Kidney (tissue), 14 donors: ENCODE results near the gene GRM7. TPM values are rescaled to one million over a fixed set of nuclear protein-coding genes. Genes with fewer than 3 reads are reported as not detected.

Experiments
- DNase-seq, 5 donors: peaks; one replicate each; pipeline ENCODE4 v3.0.0-alpha.2; 2013 to 2020
- FAIRE-seq: peaks from 2 replicates; lab custom pipeline; 2012; peaks lifted over from hg19 to GRCh38; lab: Jason Lieb, UNC
- H3K27ac ChIP-seq, 2 donors: one replicate each; pipeline ENCODE4 v1.7.0; 2013; ENCODE audit warnings: low read depth in 2 of 2, low read length in 2 of 2, inconsistent platforms in 1 of 2
- H3K27me3 ChIP-seq: one replicate; pipeline ENCODE4 v1.7.1; 2013; ENCODE audit warnings: low read length, inconsistent platforms; ENCODE audit not compliant: control insufficient read depth, insufficient read depth
- H3K36me3 ChIP-seq, 3 donors: one replicate each; pipeline versions ENCODE4 v1.7.0 to v1.7.1; 2013; ENCODE audit warnings: low read length in 3 of 3, control low read depth in 1 of 3, inconsistent platforms in 1 of 3; ENCODE audit not compliant: insufficient read depth in 3 of 3, control insufficient read depth in 2 of 3
- H3K4me1 ChIP-seq, 3 donors: one replicate each; pipeline versions ENCODE4 v1.7.0 to v1.7.1; 2013; ENCODE audit warnings: low read length in 3 of 3, inconsistent platforms in 1 of 3, low read depth in 1 of 3; ENCODE audit not compliant: control insufficient read depth in 2 of 3, insufficient read depth in 2 of 3
- H3K4me3 ChIP-seq, 3 donors: one replicate each; pipeline versions ENCODE4 v1.7.0 to v1.8.1; 2013; ENCODE audit warnings: low read length in 3 of 3, control low read depth in 1 of 3, inconsistent platforms in 1 of 3
- H3K9ac ChIP-seq, 3 donors: one replicate each; pipeline versions ENCODE4 v1.7.0 to v1.7.1; 2013; ENCODE audit warnings: low read length in 3 of 3, control low read depth in 1 of 3, inconsistent platforms in 1 of 3
- H3K9me3 ChIP-seq, 3 donors: one replicate each; pipeline versions ENCODE4 v1.7.0 to v1.7.1; 2013; ENCODE audit warnings: low read length in 3 of 3, control low read depth in 1 of 3, inconsistent platforms in 1 of 3; ENCODE audit not compliant: control insufficient read depth in 2 of 3, insufficient read depth in 1 of 3
- CTCF ChIP-seq: IDR thresholded peaks from 3 replicates; pipeline ENCODE4 v1.5.1; 2012; ENCODE audit warnings: mild to moderate bottlenecking, moderate library complexity, borderline replicate concordance; ENCODE audit not compliant: insufficient read depth; ENCODE audit errors: extremely low read depth
- intact Hi-C: fragments of 100-400 bp; cut with DNase I; formaldehyde crosslinking; loops from one replicate; pipeline ENCODE4 v1.11.1; 2022
- polyA plus RNA-seq: library from polyadenylated mRNA; stranded (reverse); fragments of 350-450 nt; fragmentation: Illumina TruSeq; extraction: RNeasy Lipid Tissue Mini Kit (QIAGEN cat#74804); gene quantifications from one replicate; pipeline ENCODE4 v1.2.3, GENCODE V29; 2014; ENCODE audit warnings: low read depth, low replicate concordance; ENCODE audit not compliant: insufficient read depth
- total RNA-seq: library from RNA; stranded (reverse); fragmentation: NEBNext Ultra II Directional; extraction: Animal tissue kit (Norgen Biotek cat#: 25700); gene quantifications from one replicate; pipeline ENCODE4 v1.2.1, GENCODE V29; 2021
- donor health status: control.
- donor health status: control.
- donor health status: control.
- donor health status: control.
- donor health status: control.
- donor health status: DM: yes; HTN: yes; CAD: no.
- donor health status: Normal renal cell carcinoma (clear cell type).

The GRM7 gene
- total and polyA plus RNA-seq, 2 donors from 2014 or later, result 0.16 TPM; not detected in 1

- no peaks in the 10 kb centered on the region for H3K4me1 ChIP-seq
- H3K9ac ChIP-seq, result no peak overlapping the region
- H3K4me3 ChIP-seq, result no peak overlapping the region
- no peaks in the 10 kb centered on the region for H3K36me3 ChIP-seq
- intact Hi-C loops, result no loop called here
- no peak for TF ChIP-seq CTCF
- H3K27ac ChIP-seq, result no peak overlapping the region
- H3K27me3 ChIP-seq, result no peaks in the 10 kb centered on the region
- FAIRE-seq (no peak), DNase-seq (no peak)
- no peaks in the 10 kb centered on the region for H3K9me3 ChIP-seq
Observed at GRCh38 chr3:7790141-7790540, 929.2 kb downstream of the GRM7 start.
